ENCODE data around the gene RIBC2.

DNA sequence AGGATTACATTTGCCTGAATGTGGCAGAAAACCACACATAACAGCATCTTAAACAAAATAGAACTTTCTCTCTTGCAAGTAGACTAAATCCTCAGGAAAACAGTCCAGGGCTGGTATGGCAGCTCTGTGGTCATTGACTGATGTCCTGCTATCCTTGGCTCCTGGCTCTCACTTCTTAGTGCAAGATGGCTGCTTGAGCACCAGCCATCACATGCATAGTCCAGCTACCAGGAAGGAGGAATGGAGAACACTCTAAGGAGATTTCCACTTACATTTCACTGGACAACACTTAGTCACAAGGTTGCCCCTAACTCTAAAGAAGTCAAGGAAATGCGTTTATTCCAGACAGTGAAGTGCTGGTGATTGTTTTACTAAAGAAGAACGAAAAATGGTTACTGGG lies 13.6 kb downstream of the RIBC2 start:
- no peak for TF ChIP-seq EP300 (IDR thresholded peaks at IDR 0.05; ENCODE audit: borderline replicate concordance in 1 of 2, low read depth in 1 of 2, low read length in 1 of 2)
- TF ChIP-seq, protein P1, sequence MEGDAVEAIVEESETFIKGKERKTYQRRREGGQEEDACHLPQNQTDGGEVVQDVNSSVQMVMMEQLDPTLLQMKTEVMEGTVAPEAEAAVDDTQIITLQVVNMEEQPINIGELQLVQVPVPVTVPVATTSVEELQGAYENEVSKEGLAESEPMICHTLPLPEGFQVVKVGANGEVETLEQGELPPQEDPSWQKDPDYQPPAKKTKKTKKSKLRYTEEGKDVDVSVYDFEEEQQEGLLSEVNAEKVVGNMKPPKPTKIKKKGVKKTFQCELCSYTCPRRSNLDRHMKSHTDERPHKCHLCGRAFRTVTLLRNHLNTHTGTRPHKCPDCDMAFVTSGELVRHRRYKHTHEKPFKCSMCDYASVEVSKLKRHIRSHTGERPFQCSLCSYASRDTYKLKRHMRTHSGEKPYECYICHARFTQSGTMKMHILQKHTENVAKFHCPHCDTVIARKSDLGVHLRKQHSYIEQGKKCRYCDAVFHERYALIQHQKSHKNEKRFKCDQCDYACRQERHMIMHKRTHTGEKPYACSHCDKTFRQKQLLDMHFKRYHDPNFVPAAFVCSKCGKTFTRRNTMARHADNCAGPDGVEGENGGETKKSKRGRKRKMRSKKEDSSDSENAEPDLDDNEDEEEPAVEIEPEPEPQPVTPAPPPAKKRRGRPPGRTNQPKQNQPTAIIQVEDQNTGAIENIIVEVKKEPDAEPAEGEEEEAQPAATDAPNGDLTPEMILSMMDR (IDR thresholded peaks at IDR 0.05) = no peak

Data from SK-N-SH (cell line).